OCI-M1 (cell line): ENCODE results near the gene C15orf39.

Experiments
- DNase-seq: peaks from one replicate; lab custom pipeline; 2025; lab: John Stamatoyannopoulos, UW

The C15orf39 gene

GRCh38 chr15:75172284-75172820 lies 29.3 kb upstream of the C15orf39 start:
- DNase-seq: no peak

- no peak for DNase-seq
Measured at GRCh38 chr15:75174102-75174501, 27.6 kb upstream of the C15orf39 start.

GRCh38 chr15:75174729-75175128 lies 27.0 kb upstream of the C15orf39 start:
- no peak for DNase-seq

- DNase-seq: no peak
Measured at GRCh38 chr15:75176396-75176761, 25.3 kb upstream of the C15orf39 start.

- DNase-seq: no peak
Measured at GRCh38 chr15:75177360-75178071, 24.2 kb upstream of the C15orf39 start.

- no peak for DNase-seq
Measured at GRCh38 chr15:75178171-75178937, 23.3 kb upstream of the C15orf39 start.

GRCh38 chr15:75178938-75179745 lies 22.5 kb upstream of the C15orf39 start:
- DNase-seq: no peak

- DNase-seq: no peak
Measured at GRCh38 chr15:75179746-75180140, 21.9 kb upstream of the C15orf39 start.

GRCh38 chr15:75181780-75182179 lies 19.9 kb upstream of the C15orf39 start:
- no peak for DNase-seq

GRCh38 chr15:75182187-75183131 lies 19.2 kb upstream of the C15orf39 start:
- no peak for DNase-seq

GRCh38 chr15:75185271-75186029 lies 16.2 kb upstream of the C15orf39 start:
- DNase-seq: no peak

GRCh38 chr15:75186044-75186443 lies 15.6 kb upstream of the C15orf39 start:
- no peak for DNase-seq

- no peak for DNase-seq
Measured at GRCh38 chr15:75188499-75188898, 13.2 kb upstream of the C15orf39 start.

GRCh38 chr15:75191235-75191634 lies 10.4 kb upstream of the C15orf39 start:
- no peak for DNase-seq

GRCh38 chr15:75192307-75192706 lies 9.4 kb upstream of the C15orf39 start:
- DNase-seq: no peak

- DNase-seq: no peak
Measured at GRCh38 chr15:75193272-75193671, 8.4 kb upstream of the C15orf39 start.

- no peak for DNase-seq
Measured at GRCh38 chr15:75193976-75194375, 7.7 kb upstream of the C15orf39 start.

- no peak for DNase-seq
Measured at GRCh38 chr15:75194397-75194796, 7.3 kb upstream of the C15orf39 start.

GRCh38 chr15:75195122-75195765 lies 6.4 kb upstream of the C15orf39 start:
- DNase-seq: no peak

GRCh38 chr15:75195766-75196241 lies 5.9 kb upstream of the C15orf39 start:
- no peak for DNase-seq
